ENCODE results near the gene EMX1. TPM values are rescaled to one million over a fixed set of nuclear protein-coding genes. Genes with fewer than 3 reads are reported as not detected.

The EMX1 gene
- total RNA-seq, 4 donors from 2014 or later = 1.1 to 10.0 (median 3.4) TPM; not detected in 1

DNA sequence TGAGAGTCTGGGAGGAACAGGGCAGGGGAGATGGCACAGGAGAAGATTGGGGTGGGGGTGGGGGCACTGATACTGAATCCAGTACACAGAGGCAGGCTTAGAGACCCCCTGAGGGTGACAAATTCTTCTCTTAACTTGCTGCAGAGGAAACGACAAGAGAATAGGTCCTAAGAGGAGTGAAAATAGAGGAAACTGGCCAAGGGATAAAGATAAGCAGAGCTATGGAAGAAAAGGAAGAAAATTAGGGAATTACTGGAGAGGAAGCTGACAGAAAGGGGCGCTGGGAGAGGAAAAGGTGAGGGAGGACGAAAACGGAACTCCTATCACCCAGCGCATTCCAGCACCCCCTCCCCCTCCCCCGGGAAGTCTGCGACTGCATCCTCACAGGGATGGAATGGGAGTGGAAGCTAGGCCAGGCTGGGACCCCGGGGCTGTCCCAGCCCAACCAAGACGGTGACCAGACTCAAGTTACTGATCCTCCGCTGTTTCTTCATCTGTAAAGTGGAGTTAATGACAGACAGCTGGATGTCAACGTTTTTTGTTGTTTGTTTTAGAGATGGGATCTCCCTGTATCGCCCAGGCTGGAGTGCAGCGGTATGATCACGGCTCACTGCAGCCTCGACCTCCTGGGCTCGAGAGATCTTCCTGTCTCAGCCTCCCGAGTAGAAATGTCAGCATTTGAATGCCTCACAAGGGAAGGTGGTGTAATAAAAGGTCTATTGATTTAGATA, 2.6 kb upstream of the EMX1 start:
- TF ChIP-seq, protein P1, sequence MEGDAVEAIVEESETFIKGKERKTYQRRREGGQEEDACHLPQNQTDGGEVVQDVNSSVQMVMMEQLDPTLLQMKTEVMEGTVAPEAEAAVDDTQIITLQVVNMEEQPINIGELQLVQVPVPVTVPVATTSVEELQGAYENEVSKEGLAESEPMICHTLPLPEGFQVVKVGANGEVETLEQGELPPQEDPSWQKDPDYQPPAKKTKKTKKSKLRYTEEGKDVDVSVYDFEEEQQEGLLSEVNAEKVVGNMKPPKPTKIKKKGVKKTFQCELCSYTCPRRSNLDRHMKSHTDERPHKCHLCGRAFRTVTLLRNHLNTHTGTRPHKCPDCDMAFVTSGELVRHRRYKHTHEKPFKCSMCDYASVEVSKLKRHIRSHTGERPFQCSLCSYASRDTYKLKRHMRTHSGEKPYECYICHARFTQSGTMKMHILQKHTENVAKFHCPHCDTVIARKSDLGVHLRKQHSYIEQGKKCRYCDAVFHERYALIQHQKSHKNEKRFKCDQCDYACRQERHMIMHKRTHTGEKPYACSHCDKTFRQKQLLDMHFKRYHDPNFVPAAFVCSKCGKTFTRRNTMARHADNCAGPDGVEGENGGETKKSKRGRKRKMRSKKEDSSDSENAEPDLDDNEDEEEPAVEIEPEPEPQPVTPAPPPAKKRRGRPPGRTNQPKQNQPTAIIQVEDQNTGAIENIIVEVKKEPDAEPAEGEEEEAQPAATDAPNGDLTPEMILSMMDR (IDR thresholded peaks at IDR 0.05) = no peak
- TF ChIP-seq POLR2A (IDR thresholded peaks at IDR 0.05) = no peak
- H3K9me3 ChIP-seq = no peaks in the 10 kb centered on the region
- DNase-seq = peak in 1 of 3 donors; percentile 27
- peaks cover 0 to 59% of the 10 kb centered on the region in 2 donors for H3K27me3 ChIP-seq
- H3K27ac ChIP-seq = no peak overlapping the region
- H3K4me1 ChIP-seq = peaks cover 0 to 40% (median 28%) of the 10 kb centered on the region in 4 donors
- no peak overlapping the region for H3K4me3 ChIP-seq
- H3K36me3 ChIP-seq = no peaks in the 10 kb centered on the region

DNA sequence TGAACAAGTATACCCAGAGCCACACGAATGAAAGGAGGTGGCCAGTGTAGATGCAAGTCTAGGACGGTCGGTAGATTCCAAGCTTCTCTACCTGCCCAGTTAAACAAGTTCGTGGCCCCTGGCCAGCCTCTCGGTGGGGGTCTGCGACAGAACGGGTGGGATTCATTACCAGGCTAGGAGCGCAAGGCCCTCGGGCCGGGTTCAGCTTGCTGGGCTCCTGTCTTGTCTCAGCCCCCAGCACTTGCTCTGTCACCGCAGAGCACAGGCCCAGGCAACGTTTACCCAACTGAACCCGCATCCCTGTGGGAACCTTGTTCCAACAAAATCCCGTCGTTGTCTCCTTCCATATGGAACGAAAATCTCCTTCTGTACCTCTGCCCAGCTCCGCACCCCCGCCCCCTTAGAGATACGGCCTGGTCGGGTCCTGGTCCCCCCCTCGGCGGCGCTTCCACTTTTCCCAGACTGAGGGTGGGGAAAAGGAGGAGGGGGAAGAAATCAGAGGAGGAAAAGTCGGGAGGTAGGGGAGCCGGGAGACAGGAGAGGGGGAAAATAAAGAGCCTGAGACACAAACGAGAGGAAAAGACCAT, 1.9 kb upstream of the EMX1 start:
- H3K27ac ChIP-seq = no peak overlapping the region

DNA sequence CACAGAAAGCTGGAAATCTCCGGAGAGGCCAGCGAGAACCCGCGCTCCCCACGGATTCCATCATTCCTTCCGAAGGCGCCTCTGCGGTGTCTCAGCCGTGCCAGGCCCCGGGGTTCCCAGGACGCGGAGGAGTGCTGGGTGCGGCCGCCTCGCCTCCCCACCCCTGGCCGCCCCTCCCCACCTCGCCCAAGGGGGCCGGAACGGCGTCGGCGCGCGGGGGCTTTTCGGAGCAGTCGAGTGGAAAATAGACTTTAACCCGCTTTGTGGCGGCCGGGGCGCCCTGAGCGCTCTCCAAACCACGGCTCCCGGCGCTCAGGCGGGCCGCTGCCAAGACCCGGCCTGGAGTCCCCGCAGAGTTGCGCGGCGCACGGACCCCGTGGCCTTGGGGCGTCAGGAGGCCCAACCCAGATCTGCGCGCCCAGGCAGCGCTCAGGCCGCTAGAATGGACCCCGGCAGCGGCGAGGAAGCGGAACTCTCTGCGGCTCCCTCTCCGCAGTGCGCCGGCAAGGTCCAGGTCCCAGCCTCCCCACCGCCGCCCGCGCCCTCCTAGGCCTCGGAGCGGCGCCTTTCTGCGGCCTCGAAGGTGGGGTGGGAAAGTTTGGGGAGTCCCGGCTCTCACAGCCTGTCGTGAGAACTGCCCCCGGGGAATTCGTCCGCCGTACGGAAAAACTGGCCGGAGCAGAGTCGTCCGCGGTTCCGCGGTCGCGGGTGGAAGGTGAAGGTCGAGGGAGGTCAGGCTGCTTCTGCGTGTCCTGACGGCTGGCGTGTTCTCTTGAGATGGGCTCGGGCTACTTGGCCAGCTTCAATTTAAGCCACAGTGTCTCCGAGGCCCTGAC, 1.2 kb upstream of the EMX1 start:
- H3K9me3 ChIP-seq = no peaks in the 10 kb centered on the region
- H3K36me3 ChIP-seq = no peaks in the 10 kb centered on the region
- peaks cover 3 to 53% (median 38%) of the 10 kb centered on the region in 4 donors for H3K4me1 ChIP-seq
- peak in 2 of 3 donors; percentile 77 to 83 for DNase-seq
- peaks cover 0 to 72% of the 10 kb centered on the region in 2 donors for H3K27me3 ChIP-seq
- no peak overlapping the region for H3K27ac ChIP-seq
- TF ChIP-seq POLR2A (IDR thresholded peaks at IDR 0.05) = peak in 1 of 2 donors; percentile 13
- TF ChIP-seq, protein P1 (IDR thresholded peaks at IDR 0.05) = no peak
- peak overlapping the region; percentile 18 to 60 (median 48) for H3K4me3 ChIP-seq

More for the DNA sequence above, 1.9 kb upstream of the EMX1 start:
- H3K27me3 ChIP-seq = peaks cover 0 to 65% of the 10 kb centered on the region in 2 donors
- H3K36me3 ChIP-seq = no peaks in the 10 kb centered on the region
- peaks cover 3 to 47% (median 34%) of the 10 kb centered on the region in 4 donors for H3K4me1 ChIP-seq
- no peak for TF ChIP-seq POLR2A (IDR thresholded peaks at IDR 0.05)
- TF ChIP-seq, protein P1 (IDR thresholded peaks at IDR 0.05) = no peak
- peak overlapping the region in 3 of 4 donors; percentile 47 to 60 (median 50) for H3K4me3 ChIP-seq
- DNase-seq = peak in 1 of 3 donors; percentile 28
- H3K9me3 ChIP-seq = no peaks in the 10 kb centered on the region

DNA sequence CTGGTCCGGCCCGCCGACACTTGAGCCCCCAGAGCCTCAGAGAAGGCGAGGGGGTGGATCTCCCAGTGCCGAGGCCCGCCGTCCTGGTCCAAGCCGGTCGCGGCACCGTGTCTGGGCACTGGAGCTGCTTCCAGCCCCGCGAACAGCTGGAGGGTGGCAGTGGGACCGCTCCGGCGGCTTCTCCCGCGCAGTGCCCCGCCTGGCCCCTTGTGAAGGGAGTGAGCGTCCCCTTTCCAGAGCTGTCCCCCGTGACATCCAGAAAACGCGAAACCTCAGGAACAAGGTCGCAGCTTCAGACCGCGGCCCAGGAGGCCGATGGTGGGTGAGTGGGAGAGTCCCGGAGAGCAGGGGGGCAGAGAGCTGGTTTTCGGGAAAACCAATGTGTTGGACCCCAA, 579 bp upstream of the EMX1 start:
- no peak overlapping the region for H3K27ac ChIP-seq
- H3K36me3 ChIP-seq = no peaks in the 10 kb centered on the region
- DNase-seq = peak in 1 of 3 donors; percentile 45
- peaks cover 3 to 53% (median 38%) of the 10 kb centered on the region in 4 donors for H3K4me1 ChIP-seq
- peaks cover 0 to 79% of the 10 kb centered on the region in 2 donors for H3K27me3 ChIP-seq
- H3K9me3 ChIP-seq = no peaks in the 10 kb centered on the region
- no peak for TF ChIP-seq POLR2A (IDR thresholded peaks at IDR 0.05)
- TF ChIP-seq, protein P1 (IDR thresholded peaks at IDR 0.05) = no peak
- peak overlapping the region; percentile 18 to 60 (median 48) for H3K4me3 ChIP-seq

DNA sequence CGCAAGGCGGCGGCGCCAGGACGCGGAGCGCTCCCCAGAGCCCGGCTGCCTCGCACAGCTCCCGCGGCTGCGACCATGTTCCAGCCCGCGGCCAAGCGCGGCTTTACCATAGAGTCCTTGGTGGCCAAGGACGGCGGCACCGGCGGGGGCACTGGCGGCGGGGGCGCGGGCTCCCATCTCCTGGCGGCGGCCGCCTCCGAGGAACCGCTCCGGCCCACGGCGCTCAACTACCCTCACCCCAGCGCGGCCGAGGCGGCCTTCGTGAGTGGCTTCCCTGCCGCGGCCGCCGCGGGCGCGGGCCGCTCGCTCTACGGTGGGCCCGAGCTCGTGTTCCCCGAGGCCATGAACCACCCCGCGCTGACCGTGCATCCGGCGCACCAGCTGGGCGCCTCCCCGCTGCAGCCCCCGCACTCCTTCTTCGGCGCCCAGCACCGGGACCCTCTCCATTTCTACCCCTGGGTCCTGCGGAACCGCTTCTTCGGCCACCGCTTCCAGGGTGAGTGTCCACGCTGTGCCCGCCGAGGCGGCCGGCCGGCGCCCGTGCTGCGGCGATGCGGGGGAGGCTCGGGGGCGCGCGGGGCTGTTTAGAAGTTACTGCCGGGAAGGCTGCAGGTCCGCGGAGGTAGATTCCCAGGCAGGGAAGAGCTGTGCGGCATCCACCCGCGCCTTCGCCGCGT, 696 bp downstream of the EMX1 start:
- Histone ChIP-seq H3K36me3 (no peaks in the 10 kb centered on the region), H3K27me3 (peaks cover 0 to 81% of the 10 kb centered on the region in 2 donors), H3K27ac (no peak overlapping the region), H3K4me1 (peaks cover 3 to 53% (median 38%) of the 10 kb centered on the region in 4 donors), H3K9me3 (no peaks in the 10 kb centered on the region), H3K4me3 (peak overlapping the region; percentile 18 to 60 (median 48))
- TF ChIP-seq POLR2A (IDR thresholded peaks at IDR 0.05) = no peak
- TF ChIP-seq, protein P1 (IDR thresholded peaks at IDR 0.05) = no peak
- peak in 2 of 3 donors; percentile 4 to 45 for DNase-seq

Data from Peyer's patch (tissue), 4 donors.